Gastrocnemius medialis (tissue), 4 donors: ENCODE measurements around the gene HMCN2.

Source experiments
- POLR2A ChIP-seq, 2 donors: fragments of 450-650 bp; IDR thresholded peaks; one replicate each; pipeline ENCODE4 v1.6.1; 2017; ENCODE audit warnings: antibody characterized with exemption in 2 of 2, mild to moderate bottlenecking in 2 of 2, moderate library complexity in 2 of 2
- TF ChIP-seq, protein P1 (sequence below), 5 experiments: fragments of 450-650 bp in 3 of 5; fragments of 200-600 bp in 2 of 5; sonication (generic) in 2 of 5; IDR thresholded peaks in 4 of 5; conservative IDR thresholded peaks in 1 of 5; 1 replicate in 4 of 5; 2 replicates in 1 of 5; pipeline ENCODE4 v1.5.1; 2016 to 2019; ENCODE audit warnings: antibody characterized with exemption in 5 of 5, mild to moderate bottlenecking in 3 of 5, moderate library complexity in 3 of 5

GRCh38 chr9:130254747-130255630 lies 10.6 kb upstream of the HMCN2 start:
- TF ChIP-seq, protein P1, sequence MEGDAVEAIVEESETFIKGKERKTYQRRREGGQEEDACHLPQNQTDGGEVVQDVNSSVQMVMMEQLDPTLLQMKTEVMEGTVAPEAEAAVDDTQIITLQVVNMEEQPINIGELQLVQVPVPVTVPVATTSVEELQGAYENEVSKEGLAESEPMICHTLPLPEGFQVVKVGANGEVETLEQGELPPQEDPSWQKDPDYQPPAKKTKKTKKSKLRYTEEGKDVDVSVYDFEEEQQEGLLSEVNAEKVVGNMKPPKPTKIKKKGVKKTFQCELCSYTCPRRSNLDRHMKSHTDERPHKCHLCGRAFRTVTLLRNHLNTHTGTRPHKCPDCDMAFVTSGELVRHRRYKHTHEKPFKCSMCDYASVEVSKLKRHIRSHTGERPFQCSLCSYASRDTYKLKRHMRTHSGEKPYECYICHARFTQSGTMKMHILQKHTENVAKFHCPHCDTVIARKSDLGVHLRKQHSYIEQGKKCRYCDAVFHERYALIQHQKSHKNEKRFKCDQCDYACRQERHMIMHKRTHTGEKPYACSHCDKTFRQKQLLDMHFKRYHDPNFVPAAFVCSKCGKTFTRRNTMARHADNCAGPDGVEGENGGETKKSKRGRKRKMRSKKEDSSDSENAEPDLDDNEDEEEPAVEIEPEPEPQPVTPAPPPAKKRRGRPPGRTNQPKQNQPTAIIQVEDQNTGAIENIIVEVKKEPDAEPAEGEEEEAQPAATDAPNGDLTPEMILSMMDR (IDR thresholded peaks at IDR 0.05 in 4 of 5, conservative IDR thresholded peaks at IDR 0.05 in 1 of 5) = no peak
- TF ChIP-seq POLR2A (IDR thresholded peaks at IDR 0.05) = no peak
